Endothelial cell of umbilical vein (primary cell): ENCODE results near the gene AFDN. TPM values are rescaled to one million over a fixed set of nuclear protein-coding genes. Genes with fewer than 3 reads are reported as not detected.

Experiments
- BruUV-seq: library from RNA; stranded (reverse); fragments of 400-500 nt; replicated peaks from 2 replicates; lab custom pipeline; 2021; lab: Mats Ljungman, UMichigan
- CTCF ChIA-PET: fragments of 300-600, 350-600 bp; sonication (Branson Sonifier 250); formaldehyde crosslinking; loops from one replicate; lab custom pipeline; 2021; ENCODE audit warnings: antibody characterized with exemption, inconsistent platforms; lab: Charles Lee
- POLR2A ChIA-PET: fragments of 300-600, 350-600 bp; sonication (Branson Sonifier 250); formaldehyde crosslinking; loops from one replicate; lab custom pipeline; 2021; ENCODE audit warnings: antibody characterized with exemption, inconsistent platforms; lab: Charles Lee
- DNase-seq: peaks from one replicate; pipeline ENCODE4 v3.0.0-alpha.2; 2011; ENCODE audit warnings: low read depth, low spot score
- FAIRE-seq: peaks from 2 replicates; lab custom pipeline; 2011; peaks lifted over from hg19 to GRCh38; lab: Jason Lieb, UNC
- H2AFZ ChIP-seq: 2 replicates; pipeline ENCODE4 v1.6.0; 2012; ENCODE audit warnings: low read depth, low read length, control low read depth, inconsistent platforms
- H3K27ac ChIP-seq: 2 replicates; pipeline ENCODE4 v1.5.1; 2011; ENCODE audit warnings: low read depth, mild to moderate bottlenecking, control low read depth, low read length, moderate library complexity; ENCODE audit not compliant: insufficient read depth
- H3K27me3 ChIP-seq, 2 experiments: 2 replicates each; pipeline versions ENCODE4 v1.6.0 to v1.6.1; 2011; ENCODE audit warnings: low read length in 2 of 2, mixed read lengths in 1 of 2; ENCODE audit not compliant: control insufficient read depth in 2 of 2, insufficient read depth in 2 of 2
- H3K36me3 ChIP-seq, 2 experiments: 2 replicates in 1 of 2; 3 replicates in 1 of 2; pipeline ENCODE4 v1.5.1; 2011; ENCODE audit warnings: low read length in 2 of 2, mild to moderate bottlenecking in 1 of 2, moderate library complexity in 1 of 2; ENCODE audit not compliant: control insufficient read depth in 2 of 2, insufficient read depth in 2 of 2; ENCODE audit errors: extremely low read depth in 1 of 2
- H3K4me1 ChIP-seq: 3 replicates; pipeline ENCODE4 v1.5.1; 2011; ENCODE audit warnings: mild to moderate bottlenecking, low read length; ENCODE audit not compliant: control insufficient read depth, insufficient read depth; ENCODE audit errors: extremely low read depth
- H3K4me2 ChIP-seq: 2 replicates; pipeline ENCODE4 v1.6.1; 2011; ENCODE audit warnings: low read length, control low read depth, mixed read lengths; ENCODE audit not compliant: insufficient read depth
- H3K4me3 ChIP-seq, 3 experiments: fragments of 200-600 bp in 1 of 3; sonication (generic), shearing (Covaris generic) in 1 of 3; replicated peaks in 1 of 3; 2 replicates each; pipeline ENCODE4 v1.5.1; 2011 to 2016; ENCODE audit warnings: control low read depth in 3 of 3, low read length in 3 of 3, mild to moderate bottlenecking in 2 of 3, inconsistent platforms in 1 of 3, low read depth in 1 of 3, moderate library complexity in 1 of 3; ENCODE audit not compliant: insufficient read depth in 1 of 3
- H3K79me2 ChIP-seq: 2 replicates; pipeline ENCODE4 v1.6.0; 2012; ENCODE audit warnings: low read length, inconsistent platforms; ENCODE audit not compliant: control insufficient read depth, insufficient read depth
- H3K9ac ChIP-seq: replicated peaks from 2 replicates; pipeline ENCODE3; 2011; ENCODE audit warnings: low read length, control low read depth; ENCODE audit not compliant: insufficient read depth; ENCODE audit errors: extremely low read depth
- H3K9me1 ChIP-seq: replicated peaks from 3 replicates; pipeline ENCODE4 v1.6.0; 2011; ENCODE audit warnings: mild to moderate bottlenecking, low read length; ENCODE audit not compliant: control insufficient read depth, insufficient read depth; ENCODE audit errors: extremely low read depth
- H3K9me3 ChIP-seq: replicated peaks from 2 replicates; pipeline ENCODE4 v1.5.1; 2012; ENCODE audit warnings: low read length, inconsistent platforms; ENCODE audit not compliant: control insufficient read depth, insufficient read depth
- H4K20me1 ChIP-seq: replicated peaks from 2 replicates; pipeline ENCODE3; 2011; ENCODE audit warnings: mild to moderate bottlenecking, low read length; ENCODE audit not compliant: control insufficient read depth, insufficient read depth; ENCODE audit errors: extremely low read depth
- EZH2 ChIP-seq: IDR thresholded peaks from 2 replicates; pipeline ENCODE4 v1.6.1; 2012; ENCODE audit warnings: borderline replicate concordance, low read depth, mild to moderate bottlenecking, moderate library complexity, low read length, inconsistent platforms; ENCODE audit not compliant: severe bottlenecking
- FOS ChIP-seq: IDR thresholded peaks from 2 replicates; pipeline ENCODE4 v1.6.1; 2011; ENCODE audit warnings: mild to moderate bottlenecking, low read length, moderate library complexity, borderline replicate concordance; ENCODE audit not compliant: insufficient read depth
- GATA2 ChIP-seq: IDR thresholded peaks from 2 replicates; pipeline ENCODE4 v1.7.0; 2011; ENCODE audit warnings: low read depth, mild to moderate bottlenecking, moderate library complexity, mixed read lengths, low read length; ENCODE audit not compliant: insufficient read length, insufficient read depth
- JUN ChIP-seq: IDR thresholded peaks from 2 replicates; pipeline ENCODE4 v1.6.1; 2011; ENCODE audit warnings: borderline replicate concordance, low read depth; ENCODE audit not compliant: insufficient read length, insufficient read depth
- MYC ChIP-seq: IDR thresholded peaks from one replicate; pipeline ENCODE4 v1.6.1; 2011; ENCODE audit warnings: mild to moderate bottlenecking, low read depth, low read length
- POLR2A ChIP-seq: IDR thresholded peaks from 2 replicates; pipeline ENCODE4 v1.6.1; 2012; ENCODE audit warnings: low read depth, mild to moderate bottlenecking, control low read depth, low read length
- POLR2AphosphoS5 ChIP-seq: IDR thresholded peaks from 2 replicates; pipeline ENCODE4 v1.6.1; 2012; ENCODE audit warnings: low read depth, mild to moderate bottlenecking, control low read depth, low read length, moderate library complexity; ENCODE audit not compliant: insufficient read depth
- dilution Hi-C: fragments of 300-500 bp; cut with MboI; formaldehyde crosslinking; loops from one replicate; pipeline ENCODE4 v1.15.0; 2019; ENCODE audit warnings: low sequenced_read_pairs; ENCODE audit not compliant: extremely low pct_ligation_motif_present
- intact Hi-C: fragments of 100-400 bp; cut with micrococcal nuclease; formaldehyde crosslinking; loops from one replicate; pipeline ENCODE4 v1.10.0; 2022
- polyA plus RNA-seq, 4 experiments: library from polyadenylated mRNA; depleted of rRNA in 3 of 4; stranded (reverse) in 3 of 4; unstranded in 1 of 4; fragments of >200 nt; gene quantifications; 2 replicates each; pipeline versions ENCODE4 v1.2.1 to v1.2.3, GENCODE V29; 2011 to 2012; ENCODE audit warnings: missing spikeins in 1 of 4
- total RNA-seq: library from RNA; stranded (reverse); gene quantifications from 2 replicates; pipeline ENCODE4 v1.2.3, GENCODE V29; 2021
- TF ChIP-seq, protein P1 (sequence below), 2 donors: IDR thresholded peaks; 1 replicate in 1 of 2; 2 replicates in 1 of 2; pipeline ENCODE4 v1.5.1; 2011; ENCODE audit warnings: low read length in 2 of 2, mild to moderate bottlenecking in 2 of 2, moderate library complexity in 2 of 2, control low read depth in 1 of 2, inconsistent platforms in 1 of 2, low read depth in 1 of 2; ENCODE audit not compliant: insufficient read depth in 1 of 2; ENCODE audit errors: extremely low read depth in 1 of 2
- TF ChIP-seq, protein P2 (sequence below): IDR thresholded peaks from 2 replicates; pipeline ENCODE4 v1.6.1; 2011; ENCODE audit not compliant: insufficient read depth, insufficient read length

Gene AFDN
- total and polyA plus RNA-seq, 2 donors (not counting 3 experiments of a cell fraction or from before 2014, with no cell fraction given): 31.0 to 134 TPM

- DNase-seq (no peak), FAIRE-seq (no peak)
- Histone ChIP-seq H4K20me1 (no peaks in the 10 kb centered on the region), H3K79me2 (no peaks in the 10 kb centered on the region), H3K4me1 (no peaks in the 10 kb centered on the region), H2AFZ (no peak overlapping the region), H3K27me3 (no peaks in the 10 kb centered on the region), H3K9me1 (no peaks in the 10 kb centered on the region), H3K4me2 (no peak overlapping the region), H3K27ac (no peak overlapping the region), H3K36me3 (peaks cover 24 to 40% of the 10 kb centered on the region in 2 experiments), H3K9me3 (no peaks in the 10 kb centered on the region), H3K4me3 (no peak overlapping the region), H3K9ac (no peak overlapping the region)
- dilution Hi-C loops: no loop called here
- TF ChIP-seq EZH2: no peak
- no peak for TF ChIP-seq MYC
- TF ChIP-seq JUN: no peak
- TF ChIP-seq, protein P1, sequence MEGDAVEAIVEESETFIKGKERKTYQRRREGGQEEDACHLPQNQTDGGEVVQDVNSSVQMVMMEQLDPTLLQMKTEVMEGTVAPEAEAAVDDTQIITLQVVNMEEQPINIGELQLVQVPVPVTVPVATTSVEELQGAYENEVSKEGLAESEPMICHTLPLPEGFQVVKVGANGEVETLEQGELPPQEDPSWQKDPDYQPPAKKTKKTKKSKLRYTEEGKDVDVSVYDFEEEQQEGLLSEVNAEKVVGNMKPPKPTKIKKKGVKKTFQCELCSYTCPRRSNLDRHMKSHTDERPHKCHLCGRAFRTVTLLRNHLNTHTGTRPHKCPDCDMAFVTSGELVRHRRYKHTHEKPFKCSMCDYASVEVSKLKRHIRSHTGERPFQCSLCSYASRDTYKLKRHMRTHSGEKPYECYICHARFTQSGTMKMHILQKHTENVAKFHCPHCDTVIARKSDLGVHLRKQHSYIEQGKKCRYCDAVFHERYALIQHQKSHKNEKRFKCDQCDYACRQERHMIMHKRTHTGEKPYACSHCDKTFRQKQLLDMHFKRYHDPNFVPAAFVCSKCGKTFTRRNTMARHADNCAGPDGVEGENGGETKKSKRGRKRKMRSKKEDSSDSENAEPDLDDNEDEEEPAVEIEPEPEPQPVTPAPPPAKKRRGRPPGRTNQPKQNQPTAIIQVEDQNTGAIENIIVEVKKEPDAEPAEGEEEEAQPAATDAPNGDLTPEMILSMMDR (IDR thresholded peaks at IDR 0.05; ENCODE audit: extremely low read depth in 1 of 2, insufficient read depth in 1 of 2, low read depth in 1 of 2, low read length in 2 of 2): no peak
- no peak for TF ChIP-seq FOS
- TF ChIP-seq POLR2A: no peak
- TF ChIP-seq GATA2: no peak
- TF ChIP-seq POLR2AphosphoS5: no peak
- TF ChIP-seq, protein P2, sequence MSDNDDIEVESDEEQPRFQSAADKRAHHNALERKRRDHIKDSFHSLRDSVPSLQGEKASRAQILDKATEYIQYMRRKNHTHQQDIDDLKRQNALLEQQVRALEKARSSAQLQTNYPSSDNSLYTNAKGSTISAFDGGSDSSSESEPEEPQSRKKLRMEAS: no peak
- ChIA-PET CTCF (no interaction called here), POLR2A (no interaction called here)
- BruUV-seq: no TSS peak
- intact Hi-C loops: no loop called here
Measured at GRCh38 chr6:167947716-167948115, 121.0 kb downstream of the AFDN start.
